ENCODE data around the gene RGS1.

- TF ChIP-seq POLR2A (IDR thresholded peaks at IDR 0.05; ENCODE audit: low read depth, low read length) (no peak), POLR2AphosphoS5 (IDR thresholded peaks at IDR 0.05; ENCODE audit: low read depth, low read length) (no peak), TAF1 (IDR thresholded peaks at IDR 0.05; ENCODE audit: low read depth, low read length) (no peak), PAX5 (IDR thresholded peaks at IDR 0.05; ENCODE audit: insufficient read depth, low read length, severe bottlenecking) (no peak), SPI1 (IDR thresholded peaks at IDR 0.05; ENCODE audit: low read depth, low read length) (no peak), POU2F2 (IDR thresholded peaks at IDR 0.05; ENCODE audit: low read depth, low read length) (no peak)
These were observed 34.7 kb downstream of the RGS1 start for GRCh38 chr1:192610112-192610889.
